HG03103 (cell line): ENCODE results near the gene TBC1D2.
"Not testable (repeated sequence)": the region's sequence is repeated elsewhere in the genome, so short reads cannot be mapped to it uniquely, and the experiment has no call there.

ENCODE experiments used
- ATAC-seq: cut with Tn5 transposase; IDR thresholded peaks from one replicate; pipeline ENCODE4 v1.9.1; 2021; ENCODE audit warnings: low read depth; ENCODE audit not compliant: unreplicated experiment

The TBC1D2 gene, protein sequence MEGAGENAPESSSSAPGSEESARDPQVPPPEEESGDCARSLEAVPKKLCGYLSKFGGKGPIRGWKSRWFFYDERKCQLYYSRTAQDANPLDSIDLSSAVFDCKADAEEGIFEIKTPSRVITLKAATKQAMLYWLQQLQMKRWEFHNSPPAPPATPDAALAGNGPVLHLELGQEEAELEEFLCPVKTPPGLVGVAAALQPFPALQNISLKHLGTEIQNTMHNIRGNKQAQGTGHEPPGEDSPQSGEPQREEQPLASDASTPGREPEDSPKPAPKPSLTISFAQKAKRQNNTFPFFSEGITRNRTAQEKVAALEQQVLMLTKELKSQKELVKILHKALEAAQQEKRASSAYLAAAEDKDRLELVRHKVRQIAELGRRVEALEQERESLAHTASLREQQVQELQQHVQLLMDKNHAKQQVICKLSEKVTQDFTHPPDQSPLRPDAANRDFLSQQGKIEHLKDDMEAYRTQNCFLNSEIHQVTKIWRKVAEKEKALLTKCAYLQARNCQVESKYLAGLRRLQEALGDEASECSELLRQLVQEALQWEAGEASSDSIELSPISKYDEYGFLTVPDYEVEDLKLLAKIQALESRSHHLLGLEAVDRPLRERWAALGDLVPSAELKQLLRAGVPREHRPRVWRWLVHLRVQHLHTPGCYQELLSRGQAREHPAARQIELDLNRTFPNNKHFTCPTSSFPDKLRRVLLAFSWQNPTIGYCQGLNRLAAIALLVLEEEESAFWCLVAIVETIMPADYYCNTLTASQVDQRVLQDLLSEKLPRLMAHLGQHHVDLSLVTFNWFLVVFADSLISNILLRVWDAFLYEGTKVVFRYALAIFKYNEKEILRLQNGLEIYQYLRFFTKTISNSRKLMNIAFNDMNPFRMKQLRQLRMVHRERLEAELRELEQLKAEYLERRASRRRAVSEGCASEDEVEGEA

GRCh38 chr9:98255578-98256296 lies at the start of gene TBC1D2:
Gene TBC1D2 (minus strand): TSS chr9:98255649. CDS start chr9:98255541, 108 bp downstream.
- ATAC-seq, result peak; percentile 86

DNA sequence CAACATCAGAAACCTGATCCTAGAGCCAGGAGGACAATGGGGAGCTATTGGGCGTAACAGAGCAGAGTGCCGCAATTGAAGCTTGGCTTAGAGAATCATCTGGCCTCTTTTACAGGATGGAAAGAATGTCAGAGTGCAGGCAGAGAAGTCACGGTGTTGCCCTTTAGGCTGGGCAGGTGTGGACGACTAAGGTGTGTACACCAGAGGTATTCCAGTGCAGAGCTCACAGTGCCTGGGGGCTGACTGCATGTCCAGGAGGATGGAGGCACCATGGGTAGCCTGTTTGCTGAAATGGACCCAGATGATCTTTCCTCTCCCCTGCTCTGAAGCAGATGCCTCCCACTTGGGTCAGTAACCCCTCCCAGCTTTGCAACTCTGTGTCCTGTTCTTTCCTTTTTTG lies 48.9 kb upstream of the TBC1D2 start:
- ATAC-seq, result no peak

DNA sequence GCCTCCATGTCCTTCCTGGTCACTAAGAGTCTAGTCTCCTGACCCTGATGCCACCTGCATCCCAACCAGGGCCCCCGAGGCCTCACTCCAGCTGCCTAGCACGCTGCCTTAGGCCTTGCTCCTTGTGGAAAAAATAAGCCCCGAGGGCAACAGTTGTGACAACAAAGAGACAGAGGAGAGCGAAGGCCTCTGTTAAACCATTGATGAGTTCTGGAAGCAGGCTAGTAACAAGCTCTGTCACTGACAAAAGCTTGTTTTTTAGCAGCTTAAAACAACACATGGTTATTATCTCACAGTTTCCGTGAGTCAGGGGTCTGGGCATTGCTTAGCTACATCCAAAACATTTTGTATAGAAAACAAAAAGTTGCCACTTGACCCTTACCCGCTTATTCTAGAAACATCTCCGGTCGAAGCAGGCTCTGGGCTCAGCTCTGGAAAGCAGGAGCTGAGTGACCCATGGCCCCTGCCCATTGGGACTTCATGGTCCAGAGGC lies 48.2 kb upstream of the TBC1D2 start:
- no peak for ATAC-seq

DNA sequence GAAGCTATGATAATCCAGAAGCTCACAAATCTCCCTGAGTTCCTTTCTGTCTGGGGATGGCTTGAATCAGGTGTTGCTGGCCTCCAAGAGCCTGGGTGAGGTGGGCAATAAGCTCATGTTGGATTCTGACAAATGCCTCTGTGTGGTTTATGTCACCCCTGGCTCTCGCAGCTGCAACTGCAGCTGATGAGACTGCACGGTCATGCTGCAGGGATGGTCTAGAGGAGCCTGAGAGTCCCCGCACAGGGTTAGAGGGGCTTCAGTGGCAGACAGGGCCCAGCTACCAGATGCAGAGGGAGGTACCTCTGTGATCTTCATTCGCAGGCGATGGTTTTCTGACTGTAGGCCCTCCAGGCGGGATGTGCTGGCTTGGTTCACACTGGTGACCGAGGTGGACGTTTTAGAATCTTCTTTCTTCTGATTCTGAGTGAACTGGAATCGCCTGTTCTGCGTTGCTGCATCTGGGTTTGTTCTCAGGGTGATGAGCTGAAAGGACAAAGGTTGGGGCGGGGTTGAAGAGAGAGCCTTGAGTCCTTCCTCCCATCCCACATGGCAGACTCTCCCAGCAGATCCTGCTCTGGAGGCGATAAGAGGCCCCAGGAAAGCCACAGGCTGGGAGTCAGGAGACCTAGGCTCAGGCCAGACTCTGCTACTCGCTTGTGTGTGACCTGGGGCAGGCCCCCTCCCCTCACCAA lies 47.6 kb upstream of the TBC1D2 start:
- ATAC-seq, result no peak

DNA sequence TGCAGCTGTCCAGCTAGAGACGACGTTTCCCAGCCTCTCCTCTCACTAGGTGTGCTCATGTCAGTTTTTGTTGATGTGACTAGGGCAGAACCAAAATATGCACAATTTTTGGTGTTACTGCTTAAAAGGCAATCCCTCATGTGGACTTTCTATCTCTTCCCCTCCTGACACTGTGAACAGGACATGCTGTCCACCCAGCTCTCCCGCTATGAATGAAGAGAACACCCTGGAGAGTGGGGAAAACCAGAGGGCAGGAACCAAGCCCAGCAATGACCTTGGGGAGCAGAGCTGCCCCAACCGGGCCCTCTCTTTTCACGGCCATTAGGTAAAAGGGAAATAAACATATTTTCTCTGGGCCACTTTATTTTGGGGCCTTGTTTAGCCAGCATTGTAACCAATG lies 46.7 kb upstream of the TBC1D2 start:
- ATAC-seq, result no peak

DNA sequence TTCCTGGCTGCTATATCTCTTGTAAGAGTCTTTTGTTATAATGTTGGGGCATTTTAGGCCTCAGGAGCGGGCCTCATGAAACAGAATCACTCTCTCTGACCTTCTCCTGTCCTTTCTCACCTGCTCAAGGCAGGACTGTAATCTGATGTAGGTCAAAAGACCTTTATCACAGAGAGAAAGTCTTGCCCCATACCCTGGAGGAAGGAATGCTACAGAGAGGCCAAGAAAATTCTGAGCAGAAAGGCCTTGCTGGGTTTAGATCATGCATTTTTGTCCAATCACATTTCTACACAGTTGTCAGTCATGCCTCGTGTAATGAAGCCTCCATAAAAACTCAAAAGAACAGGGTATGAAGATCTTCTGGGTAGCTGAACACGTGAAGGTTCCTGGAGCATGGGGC lies 45.2 kb upstream of the TBC1D2 start:
- ATAC-seq, result no peak

- ATAC-seq, result no peak
Measured at GRCh38 chr9:98298476-98298875, 43.0 kb upstream of the TBC1D2 start.

DNA sequence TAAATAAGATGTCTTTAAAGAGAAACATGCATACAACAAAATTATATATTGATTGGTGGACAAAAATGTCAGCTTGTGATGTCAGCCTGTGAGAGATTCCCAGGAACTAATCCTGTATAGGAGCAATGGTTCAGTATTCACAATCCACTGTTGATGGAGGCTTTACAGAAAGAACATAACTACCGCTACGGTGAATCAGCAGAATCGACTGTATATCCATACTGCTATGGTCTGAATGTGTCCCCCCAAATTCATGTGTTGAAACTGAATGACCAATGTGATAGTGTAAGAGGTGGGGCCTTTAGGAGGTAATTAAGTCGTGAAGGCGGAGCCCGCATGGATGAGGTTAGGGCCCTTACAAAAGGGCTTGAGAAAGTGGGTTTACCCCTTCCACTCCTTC lies 40.4 kb upstream of the TBC1D2 start:
- ATAC-seq, result no peak

- no peak for ATAC-seq
Measured at GRCh38 chr9:98291820-98292219, 36.4 kb upstream of the TBC1D2 start.

GRCh38 chr9:98290411-98290810 lies 35.0 kb upstream of the TBC1D2 start:
- no peak for ATAC-seq

GRCh38 chr9:98289614-98290201 lies 34.3 kb upstream of the TBC1D2 start:
- ATAC-seq, result no peak

GRCh38 chr9:98288881-98289280 lies 33.4 kb upstream of the TBC1D2 start:
- ATAC-seq, result no peak

DNA sequence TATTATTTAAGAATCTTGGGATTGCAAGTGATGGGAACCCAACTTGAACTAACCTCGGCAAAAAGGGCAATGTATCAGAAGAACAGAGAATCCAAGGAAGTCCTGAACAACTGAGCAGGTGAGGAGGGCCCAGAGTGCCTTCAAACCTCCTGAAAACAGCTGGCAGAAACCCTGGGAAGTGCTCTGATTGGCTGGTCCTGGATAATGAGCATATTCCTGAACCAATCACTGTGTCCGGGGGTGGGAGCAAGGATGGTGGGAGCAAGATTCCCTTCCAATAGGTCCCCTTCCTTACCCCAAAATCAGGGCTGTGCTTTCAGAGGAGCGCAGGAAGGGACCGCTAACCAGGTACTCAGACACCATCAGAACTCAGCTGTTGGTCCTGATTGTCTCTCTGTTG lies 31.9 kb upstream of the TBC1D2 start:
- ATAC-seq, result no peak

- no peak for ATAC-seq
Measured at GRCh38 chr9:98285446-98285845, 30.0 kb upstream of the TBC1D2 start.

DNA sequence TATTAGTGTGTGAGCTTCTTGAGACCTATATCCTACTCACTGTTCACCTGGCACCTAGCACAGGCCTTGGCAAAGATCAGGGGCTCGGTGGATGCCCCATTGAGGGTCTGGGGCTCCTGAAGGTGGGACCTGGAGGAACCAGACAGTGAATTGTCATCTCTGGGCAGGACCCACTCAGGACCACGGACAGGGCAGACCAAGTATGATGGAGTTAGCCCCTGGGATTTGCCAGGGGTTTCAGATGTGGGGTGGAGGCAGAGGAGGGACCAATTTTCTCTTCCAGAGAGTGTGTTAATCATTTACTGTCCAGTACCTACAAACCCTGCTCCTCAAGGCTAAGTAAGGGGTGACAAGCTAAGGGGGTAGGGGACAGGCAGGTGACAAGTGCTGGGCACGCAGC lies 29.3 kb upstream of the TBC1D2 start:
- no peak for ATAC-seq

DNA sequence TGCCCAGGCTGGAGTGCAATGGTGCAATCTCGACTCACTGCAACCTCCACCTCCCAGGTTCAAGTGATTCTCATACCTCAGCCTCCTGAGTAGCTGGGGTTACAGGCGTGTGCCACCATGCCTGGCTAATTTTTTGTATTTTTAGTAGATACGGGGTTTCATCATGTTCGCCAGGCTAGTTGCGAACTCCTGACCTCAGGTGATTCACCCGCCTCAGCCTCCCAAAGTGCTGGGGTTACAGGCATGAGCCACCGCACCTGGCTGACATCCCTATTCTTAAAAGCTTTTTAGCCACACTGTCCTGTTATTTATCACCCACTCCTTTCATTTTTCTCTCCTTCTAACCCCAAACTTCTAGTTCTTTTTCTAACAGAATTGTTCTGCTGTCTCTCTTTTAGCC lies 27.7 kb upstream of the TBC1D2 start:
- ATAC-seq, result not testable (repeated sequence)

- ATAC-seq, result no peak
Measured at GRCh38 chr9:98281281-98281680, 25.8 kb upstream of the TBC1D2 start.

- ATAC-seq, result no peak
Measured at GRCh38 chr9:98280574-98280973, 25.1 kb upstream of the TBC1D2 start.

DNA sequence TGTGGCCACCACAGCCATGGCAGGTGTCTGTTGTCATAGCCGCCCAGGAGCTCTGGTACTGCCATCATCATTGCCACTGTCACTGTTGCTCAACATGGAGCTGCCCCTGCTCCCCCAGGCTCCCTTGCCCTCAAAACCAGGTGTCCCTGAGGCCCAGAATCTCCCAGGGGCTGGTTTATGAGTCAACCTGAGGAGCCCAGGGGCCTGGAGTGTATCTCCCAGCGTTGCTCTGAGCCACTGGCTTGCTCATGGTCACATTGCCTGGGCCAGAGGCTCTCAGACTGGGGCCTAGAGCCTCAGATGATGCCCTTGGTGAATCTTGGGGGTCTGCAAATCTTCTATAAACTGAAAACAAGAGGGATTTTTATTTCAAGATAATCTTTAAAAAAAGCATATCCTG lies 24.7 kb upstream of the TBC1D2 start:
- ATAC-seq, result no peak
